Measurements from ENCODE around the gene BACH2.

GRCh38 chr6:90233994-90234393 is 62.6 kb downstream of the BACH2 start:
- TF ChIP-seq, protein P1, sequence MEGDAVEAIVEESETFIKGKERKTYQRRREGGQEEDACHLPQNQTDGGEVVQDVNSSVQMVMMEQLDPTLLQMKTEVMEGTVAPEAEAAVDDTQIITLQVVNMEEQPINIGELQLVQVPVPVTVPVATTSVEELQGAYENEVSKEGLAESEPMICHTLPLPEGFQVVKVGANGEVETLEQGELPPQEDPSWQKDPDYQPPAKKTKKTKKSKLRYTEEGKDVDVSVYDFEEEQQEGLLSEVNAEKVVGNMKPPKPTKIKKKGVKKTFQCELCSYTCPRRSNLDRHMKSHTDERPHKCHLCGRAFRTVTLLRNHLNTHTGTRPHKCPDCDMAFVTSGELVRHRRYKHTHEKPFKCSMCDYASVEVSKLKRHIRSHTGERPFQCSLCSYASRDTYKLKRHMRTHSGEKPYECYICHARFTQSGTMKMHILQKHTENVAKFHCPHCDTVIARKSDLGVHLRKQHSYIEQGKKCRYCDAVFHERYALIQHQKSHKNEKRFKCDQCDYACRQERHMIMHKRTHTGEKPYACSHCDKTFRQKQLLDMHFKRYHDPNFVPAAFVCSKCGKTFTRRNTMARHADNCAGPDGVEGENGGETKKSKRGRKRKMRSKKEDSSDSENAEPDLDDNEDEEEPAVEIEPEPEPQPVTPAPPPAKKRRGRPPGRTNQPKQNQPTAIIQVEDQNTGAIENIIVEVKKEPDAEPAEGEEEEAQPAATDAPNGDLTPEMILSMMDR (IDR thresholded peaks at IDR 0.05; ENCODE audit: poor library complexity, severe bottlenecking): no peak
- TF ChIP-seq RAD21 (conservative IDR thresholded peaks at IDR 0.05) (no peak), POLR2AphosphoS5 (IDR thresholded peaks at IDR 0.05) (no peak), SMC3 (conservative IDR thresholded peaks at IDR 0.05; ENCODE audit: poor library complexity) (no peak), EP300 (conservative IDR thresholded peaks at IDR 0.05; ENCODE audit: poor library complexity, severe bottlenecking) (no peak), MXI1 (conservative IDR thresholded peaks at IDR 0.05; ENCODE audit: poor library complexity, severe bottlenecking) (no peak), EZH2 (IDR thresholded peaks at IDR 0.05; ENCODE audit: borderline replicate concordance, insufficient read depth, low read length, poor library complexity, severe bottlenecking) (no peak)
- TF ChIP-seq, protein P2, sequence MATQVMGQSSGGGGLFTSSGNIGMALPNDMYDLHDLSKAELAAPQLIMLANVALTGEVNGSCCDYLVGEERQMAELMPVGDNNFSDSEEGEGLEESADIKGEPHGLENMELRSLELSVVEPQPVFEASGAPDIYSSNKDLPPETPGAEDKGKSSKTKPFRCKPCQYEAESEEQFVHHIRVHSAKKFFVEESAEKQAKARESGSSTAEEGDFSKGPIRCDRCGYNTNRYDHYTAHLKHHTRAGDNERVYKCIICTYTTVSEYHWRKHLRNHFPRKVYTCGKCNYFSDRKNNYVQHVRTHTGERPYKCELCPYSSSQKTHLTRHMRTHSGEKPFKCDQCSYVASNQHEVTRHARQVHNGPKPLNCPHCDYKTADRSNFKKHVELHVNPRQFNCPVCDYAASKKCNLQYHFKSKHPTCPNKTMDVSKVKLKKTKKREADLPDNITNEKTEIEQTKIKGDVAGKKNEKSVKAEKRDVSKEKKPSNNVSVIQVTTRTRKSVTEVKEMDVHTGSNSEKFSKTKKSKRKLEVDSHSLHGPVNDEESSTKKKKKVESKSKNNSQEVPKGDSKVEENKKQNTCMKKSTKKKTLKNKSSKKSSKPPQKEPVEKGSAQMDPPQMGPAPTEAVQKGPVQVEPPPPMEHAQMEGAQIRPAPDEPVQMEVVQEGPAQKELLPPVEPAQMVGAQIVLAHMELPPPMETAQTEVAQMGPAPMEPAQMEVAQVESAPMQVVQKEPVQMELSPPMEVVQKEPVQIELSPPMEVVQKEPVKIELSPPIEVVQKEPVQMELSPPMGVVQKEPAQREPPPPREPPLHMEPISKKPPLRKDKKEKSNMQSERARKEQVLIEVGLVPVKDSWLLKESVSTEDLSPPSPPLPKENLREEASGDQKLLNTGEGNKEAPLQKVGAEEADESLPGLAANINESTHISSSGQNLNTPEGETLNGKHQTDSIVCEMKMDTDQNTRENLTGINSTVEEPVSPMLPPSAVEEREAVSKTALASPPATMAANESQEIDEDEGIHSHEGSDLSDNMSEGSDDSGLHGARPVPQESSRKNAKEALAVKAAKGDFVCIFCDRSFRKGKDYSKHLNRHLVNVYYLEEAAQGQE (IDR thresholded peaks at IDR 0.05; ENCODE audit: borderline replicate concordance): no peak
